Glomerular visceral epithelial cell (primary cell): ENCODE data around the gene MRGPRG.

Experiments used
- DNase-seq: peaks from one replicate; pipeline ENCODE4 v3.0.0-alpha.2; 2016; ENCODE audit errors: extremely low spot score

Gene MRGPRG

DNA sequence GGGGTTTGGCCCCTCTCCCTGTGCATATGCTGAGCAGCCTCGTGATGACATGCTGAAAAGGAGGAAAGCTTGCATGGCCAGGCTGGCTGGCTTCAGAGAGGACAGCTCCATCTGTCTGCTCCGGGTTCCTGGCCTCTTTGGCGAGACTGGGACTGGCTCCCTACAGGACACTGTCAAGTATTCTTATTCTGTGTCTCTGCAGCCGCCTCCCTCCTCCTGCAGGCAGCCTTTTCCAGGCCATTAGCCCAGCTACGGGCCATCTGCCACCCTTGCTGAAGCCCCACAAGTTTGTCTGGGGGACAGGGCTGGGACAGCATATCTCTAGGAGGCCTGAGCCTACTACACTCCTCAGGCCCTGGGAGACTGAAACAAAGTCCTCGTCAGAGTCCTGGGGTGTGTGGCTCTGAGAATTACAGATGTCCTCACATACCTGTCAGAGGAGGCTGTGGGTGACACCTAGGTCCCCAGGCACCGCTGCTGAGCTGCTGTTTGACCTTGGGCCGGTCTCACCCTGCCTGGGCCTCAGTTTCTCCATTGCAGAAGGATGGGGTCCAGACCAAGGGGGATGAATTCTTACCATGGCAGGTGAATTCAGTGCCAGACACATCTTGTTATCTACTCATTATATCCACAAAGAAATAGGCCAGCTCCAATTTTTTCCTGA, 11.0 kb downstream of the MRGPRG start:
- no peak for DNase-seq

GRCh38 chr11:3206922-3207204, 11.8 kb downstream of the MRGPRG start:
- no peak for DNase-seq

DNA sequence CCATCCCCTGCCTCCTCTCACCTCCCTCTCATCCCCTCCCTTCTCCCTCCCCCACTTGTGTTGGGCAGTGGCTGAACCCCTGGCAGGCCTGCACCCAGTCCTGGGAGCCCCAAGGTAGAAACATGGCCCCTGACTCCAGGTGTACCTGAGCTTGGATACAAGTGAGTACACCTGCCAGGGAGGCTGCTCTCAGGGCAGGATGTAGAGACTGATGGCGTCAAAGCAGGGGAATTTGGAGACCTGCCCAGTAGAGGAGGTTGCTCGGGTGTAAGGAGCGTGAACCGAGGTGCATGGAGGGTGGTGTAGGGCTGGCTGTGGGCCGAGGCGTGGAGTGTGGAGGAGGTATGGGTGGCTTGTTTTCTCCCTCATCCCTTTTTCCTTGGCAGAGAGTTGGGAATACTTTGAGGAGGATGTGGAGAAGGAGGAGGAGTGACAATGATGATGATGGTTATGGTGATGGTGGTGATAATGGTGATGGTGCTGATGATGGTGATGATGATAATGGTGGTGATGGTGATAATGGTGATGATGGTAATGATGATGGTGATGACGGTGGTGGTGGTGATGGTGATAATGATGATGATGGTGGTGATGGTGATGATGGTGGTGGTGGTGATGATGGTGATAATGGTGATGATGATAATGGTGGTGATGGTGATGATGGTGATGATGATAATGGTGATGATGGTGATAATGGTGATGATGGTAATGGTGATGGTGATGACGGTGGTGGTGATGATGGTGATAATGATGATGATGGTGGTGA, 12.3 kb downstream of the MRGPRG start:
- no peak for DNase-seq

DNA sequence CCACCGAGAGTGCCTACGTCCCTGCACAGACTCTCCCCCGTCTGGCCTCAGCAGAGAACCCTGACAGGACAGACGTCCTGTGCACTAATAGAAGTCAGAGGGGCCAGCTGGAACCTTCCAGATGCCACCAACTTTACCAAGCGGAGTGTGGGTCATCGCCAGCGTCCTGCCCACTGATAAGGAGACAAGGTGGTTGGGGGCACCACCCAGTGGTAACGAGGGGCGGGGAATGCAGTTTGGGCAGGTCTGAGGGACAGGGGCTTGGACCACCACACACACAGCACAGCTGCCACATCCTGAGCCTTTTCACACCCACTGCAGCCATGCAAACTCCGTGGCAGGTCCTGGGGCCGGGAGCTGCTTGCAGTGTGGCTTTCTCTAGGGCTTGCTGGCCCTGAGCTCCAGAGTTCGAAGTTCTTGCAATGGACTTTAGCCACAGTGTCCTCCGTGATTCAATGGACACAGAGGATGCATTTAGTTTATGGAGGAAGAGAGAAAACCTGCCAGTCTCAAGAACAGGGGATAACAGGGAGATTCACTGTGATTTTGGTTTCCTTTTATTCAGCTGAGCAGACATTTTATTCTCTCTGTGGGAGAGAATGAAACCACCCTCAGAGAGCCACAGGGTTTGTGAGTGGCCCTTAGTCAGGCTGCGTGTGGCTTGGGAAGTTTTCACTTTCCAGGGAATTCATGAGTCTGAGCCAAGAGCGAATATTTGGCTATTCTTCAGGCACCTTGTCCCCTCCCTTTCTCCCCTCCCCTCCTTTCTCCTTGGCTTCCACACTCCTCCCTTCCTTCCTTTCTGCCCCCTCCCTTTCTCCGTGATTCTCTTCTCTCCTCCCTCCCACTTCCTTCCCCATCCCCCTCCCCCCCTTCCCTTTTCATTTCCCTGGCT, 13.1 kb downstream of the MRGPRG start:
- DNase-seq, result no peak

DNA sequence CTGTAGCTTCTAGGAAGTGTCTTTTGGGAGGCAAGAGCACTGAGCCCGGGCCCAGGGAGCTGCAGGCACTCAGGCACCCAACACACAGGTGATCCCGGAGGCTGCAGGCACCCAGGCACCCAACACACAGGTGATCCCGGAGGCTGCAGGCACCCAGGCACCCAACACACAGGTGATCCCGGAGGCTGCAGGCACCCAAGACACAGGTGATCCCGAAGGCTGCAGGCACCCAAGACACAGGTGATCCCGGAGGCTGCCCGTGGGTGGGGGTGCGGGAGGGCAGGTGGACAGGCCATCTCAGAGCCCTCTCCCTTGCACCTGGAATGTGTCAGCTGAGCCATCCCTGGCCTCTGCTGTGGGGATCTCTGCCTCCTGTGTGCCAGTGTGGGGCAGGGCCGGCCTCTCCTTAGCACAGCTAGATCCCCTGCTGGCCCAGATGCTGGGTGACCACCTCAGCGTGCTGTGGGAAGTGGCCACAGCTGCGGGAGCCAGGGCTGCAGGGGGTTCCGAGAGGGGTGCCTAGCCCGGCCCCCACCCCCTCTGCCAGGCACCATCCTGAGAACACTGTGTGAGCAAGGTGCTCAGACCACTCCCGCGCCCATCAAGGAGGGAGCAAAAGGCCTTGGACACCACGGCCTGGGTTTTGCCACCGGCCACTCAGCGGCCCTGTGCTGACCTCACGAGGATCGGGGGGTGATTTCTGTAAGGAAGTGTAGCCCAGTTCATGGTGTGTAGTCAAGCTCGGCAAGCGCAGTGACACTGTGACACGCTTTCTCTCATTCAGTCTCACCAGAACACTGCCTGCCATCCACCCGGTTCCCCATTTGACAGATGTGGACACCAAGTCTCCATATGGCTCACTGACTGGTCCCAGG, 14.2 kb downstream of the MRGPRG start:
- no peak for DNase-seq

DNA sequence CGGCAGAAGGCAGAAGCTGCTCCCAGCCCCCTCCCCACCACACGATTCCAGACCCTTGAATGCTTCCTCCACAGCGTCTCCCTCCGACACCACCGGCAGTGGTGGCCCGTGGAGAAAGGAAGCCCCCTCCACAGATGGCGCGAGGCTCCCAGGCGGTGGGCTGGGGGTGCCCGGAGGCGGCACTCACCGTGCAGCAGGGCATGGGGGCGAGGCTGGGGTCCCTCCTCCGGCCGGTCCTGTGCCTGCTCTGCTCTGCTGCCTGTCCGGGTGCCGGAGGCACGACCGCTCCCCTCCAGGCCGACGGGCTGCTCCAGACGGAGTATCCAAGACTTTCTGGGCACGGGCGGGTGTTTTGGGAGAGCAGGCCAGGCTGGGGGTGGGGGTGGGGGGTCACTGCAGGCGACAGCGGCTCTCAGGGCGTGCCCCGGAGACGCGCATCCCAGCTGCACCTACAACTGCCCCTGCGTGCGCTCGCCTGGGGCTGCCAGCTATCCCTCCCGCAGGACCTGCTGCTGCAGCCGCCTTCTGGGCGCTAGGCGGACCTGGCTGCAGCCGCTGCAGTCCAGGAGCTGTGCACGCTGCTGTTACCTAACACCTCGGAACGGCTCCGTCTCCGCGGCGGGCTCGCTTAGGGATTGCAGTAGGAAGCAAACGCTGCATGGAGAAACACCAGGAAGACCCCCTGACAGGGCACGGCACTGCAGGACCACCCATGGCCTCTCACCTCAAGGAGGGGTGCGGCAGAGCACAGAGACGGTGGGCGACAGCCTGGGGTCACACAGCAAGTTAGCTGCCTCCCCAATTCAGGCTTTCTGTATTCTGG, 15.2 kb downstream of the MRGPRG start:
- DNase-seq, result no peak

GRCh38 chr11:3202759-3203158, 15.9 kb downstream of the MRGPRG start:
- DNase-seq, result no peak

GRCh38 chr11:3202305-3202704, 16.3 kb downstream of the MRGPRG start:
- no peak for DNase-seq

GRCh38 chr11:3201677-3202181, 16.9 kb downstream of the MRGPRG start:
- no peak for DNase-seq

DNA sequence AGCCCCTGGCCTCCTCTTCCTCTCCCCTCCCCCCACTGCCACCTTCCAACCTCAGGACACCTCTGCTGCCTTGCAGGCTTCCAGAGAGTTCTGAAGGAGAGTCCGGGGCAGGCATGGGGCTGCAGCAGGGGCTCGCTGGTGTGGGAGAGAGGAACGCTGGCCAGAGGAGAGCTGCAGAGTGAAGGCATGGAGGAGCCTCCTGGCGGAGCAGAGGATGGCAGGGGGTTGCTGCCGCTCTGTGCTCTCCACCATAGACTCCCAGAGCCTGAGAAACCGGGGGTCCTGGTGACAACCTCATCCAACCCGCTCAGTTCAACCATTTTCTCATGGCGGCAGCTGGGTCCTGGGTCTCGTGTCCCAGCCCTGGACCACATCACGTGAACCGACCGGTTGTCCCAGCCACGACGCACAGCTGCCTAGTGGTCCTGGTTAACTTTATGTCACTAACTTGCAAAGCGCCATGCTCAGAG, 17.5 kb downstream of the MRGPRG start:
- no peak for DNase-seq

- no peak for DNase-seq
Measured at GRCh38 chr11:3200388-3201111, 18.1 kb downstream of the MRGPRG start.

DNA sequence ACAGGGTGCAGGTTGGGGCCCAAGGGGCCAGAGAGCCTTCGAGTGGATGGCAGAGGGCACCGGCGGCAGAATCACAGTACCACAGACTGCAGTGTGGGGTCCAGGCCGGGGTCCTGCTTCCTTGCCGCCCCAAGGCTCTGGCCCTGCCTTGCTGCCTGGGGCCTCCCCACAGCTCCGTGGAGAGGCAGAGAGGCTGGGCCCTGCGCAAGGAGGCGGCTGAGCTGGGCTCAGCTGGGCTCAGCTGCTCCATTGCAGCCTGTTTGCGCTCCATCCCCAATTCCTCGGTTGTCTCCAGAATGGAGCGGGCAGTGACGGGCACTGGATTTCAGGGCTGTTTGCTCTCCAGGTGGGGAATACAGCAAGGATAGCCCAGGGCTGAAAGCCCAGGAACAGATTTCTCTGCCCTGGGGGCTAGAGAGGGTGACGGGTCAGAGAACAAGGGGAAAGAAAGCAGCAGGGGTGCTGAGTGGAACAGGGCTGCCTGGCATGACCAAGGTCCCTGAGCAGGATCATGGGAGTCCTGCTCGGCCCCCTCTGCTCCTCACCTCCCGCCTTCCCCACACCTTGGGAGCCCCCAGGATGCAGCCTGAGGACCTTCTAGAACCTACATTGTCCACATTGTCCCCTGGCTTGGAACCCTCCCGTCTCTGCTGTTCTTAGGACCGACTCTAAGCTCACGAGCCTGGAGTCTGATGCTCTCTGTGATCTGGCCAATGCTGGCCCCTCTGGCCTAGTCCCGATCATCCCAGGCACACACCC, 18.9 kb downstream of the MRGPRG start:
- DNase-seq, result no peak

- DNase-seq, result no peak
Measured at GRCh38 chr11:3198815-3199214, 19.8 kb downstream of the MRGPRG start.

DNA sequence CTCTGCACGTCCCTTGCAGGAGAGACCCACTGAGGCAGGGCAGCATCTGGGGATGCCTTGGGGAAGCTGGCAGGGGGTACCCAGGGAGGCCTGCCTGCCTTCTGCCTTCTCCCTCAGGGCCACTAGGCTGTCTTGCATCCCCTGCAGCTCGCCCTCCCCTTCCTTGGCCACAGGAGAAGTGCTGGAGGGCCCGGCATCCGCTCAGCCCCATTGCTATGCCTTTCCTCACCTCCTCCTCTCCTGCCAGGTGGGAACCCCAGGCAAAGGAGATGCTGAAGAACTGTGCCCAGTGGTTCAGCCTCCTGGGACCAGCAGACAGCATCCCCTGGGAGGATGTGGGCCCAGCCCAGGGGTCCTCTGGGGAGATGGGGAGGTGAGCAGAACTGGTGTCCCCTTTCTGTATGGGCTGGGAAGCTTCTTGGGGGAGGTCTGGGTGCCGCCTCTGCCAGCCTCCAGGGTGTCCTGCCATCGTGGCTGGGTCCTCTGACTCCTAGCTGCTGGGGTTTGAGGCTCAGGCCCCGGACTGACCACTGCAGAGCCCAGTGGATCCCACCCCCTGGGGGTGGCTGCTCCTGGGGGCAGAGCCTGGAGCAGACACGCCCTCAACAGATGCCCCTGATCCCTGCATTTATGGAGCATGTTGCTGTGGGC, 20.6 kb downstream of the MRGPRG start:
- no peak for DNase-seq

DNA sequence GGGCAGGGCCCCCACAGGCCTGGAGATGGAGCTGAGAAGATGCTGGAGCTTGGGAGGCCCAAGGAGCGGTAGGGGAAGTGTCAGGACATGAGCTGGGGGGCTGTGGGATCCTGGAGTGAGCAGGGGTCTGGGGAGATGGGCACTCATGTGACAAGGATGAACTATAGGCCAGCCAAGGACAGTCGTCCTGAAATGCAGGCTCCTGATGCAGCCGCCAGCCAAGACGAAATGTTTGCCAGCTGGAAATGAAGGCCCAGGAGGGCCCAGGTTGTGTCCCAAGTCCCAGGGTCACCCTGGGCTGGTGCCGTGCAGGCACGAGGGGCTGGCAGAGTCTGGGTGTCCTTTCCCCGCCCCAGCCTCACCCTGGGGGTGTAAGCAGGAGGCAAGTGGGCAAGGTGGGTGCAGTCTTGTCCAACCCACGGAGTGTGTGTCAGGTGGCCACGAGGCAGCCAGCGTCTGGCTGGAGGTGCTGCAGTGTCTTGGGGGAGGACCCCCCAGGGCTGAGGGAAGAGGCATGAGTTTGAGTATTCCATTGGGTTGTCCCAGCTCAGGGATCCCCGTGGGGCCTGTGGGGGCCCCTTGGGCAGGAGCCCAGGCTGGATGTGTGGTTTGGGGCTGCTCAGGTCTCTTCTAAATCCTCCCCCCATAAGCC, 21.4 kb downstream of the MRGPRG start:
- DNase-seq, result no peak

- no peak for DNase-seq
Measured at GRCh38 chr11:3196161-3197043, 22.2 kb downstream of the MRGPRG start.
